Measurements from ENCODE around the gene AGPAT3. TPM values are rescaled to one million over a fixed set of nuclear protein-coding genes. Genes with fewer than 3 reads are reported as not detected.

The AGPAT3 gene
- polyA plus RNA-seq, 2 donors: 15.3 to 18.6 TPM

DNA sequence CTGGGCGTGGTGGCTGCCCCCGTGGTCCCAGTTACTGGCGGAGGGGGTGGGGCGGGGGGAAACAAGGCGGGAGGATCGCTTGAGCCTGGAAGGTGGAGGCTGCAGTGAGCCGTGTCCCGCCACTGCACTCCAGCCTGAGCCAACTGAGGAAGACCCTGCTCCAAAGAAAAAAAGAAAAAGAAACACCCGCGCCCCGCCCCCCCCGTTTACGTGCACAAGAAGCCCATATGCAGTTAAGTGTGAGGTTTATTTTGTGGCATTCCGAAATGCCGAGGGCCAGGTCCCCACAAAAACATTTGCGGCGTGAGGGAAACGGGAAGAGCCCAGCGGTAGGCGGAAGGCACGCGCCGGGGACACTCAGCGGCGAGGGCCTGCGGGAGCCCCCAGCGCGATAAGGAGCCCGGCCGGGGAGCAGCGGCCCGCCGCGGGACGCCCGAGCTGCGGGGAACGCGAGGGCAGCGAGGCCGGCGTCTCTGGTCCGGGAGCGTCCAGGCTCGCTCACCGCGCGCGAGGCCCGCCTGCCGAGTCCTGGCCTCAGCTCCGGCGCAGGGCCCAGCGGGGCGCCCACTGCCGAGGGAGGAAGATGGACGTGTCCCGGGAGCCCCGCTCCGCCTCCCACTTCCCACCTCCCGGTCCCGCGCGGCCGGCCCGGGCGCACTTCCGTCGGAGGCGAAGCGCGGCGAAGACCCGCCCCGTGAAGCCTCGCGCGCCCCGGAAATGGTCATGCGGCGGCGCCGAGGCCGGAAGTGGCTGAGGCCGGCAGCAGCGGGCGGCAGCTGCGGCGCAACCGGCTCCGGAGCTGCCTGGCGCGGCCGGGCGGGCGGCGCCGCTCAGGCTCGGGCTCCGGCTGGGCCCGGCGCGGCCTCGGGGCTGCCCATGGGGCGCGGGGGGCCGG is 146.8 kb downstream of the AGPAT3 start, which contains the start of gene TRAPPC10:
Gene TRAPPC10, plus strand, starts transcription at position 731 of the 895 bp plus-strand sequence. CDS start 185 bp downstream, outside the sequence.
- WGBS, 2 donors: 0% methylated on average over 74 to 107 of the region's 107 CpGs
- Histone ChIP-seq H3K4me3 (ENCODE audit: low read depth in 1 of 2, low read length in 2 of 2) (peak within 1 kb of the TSS; percentile 94 to 96), H3K9me3 (ENCODE audit: control insufficient read depth in 2 of 2, insufficient read depth in 1 of 2, low read depth in 1 of 2, low read length in 1 of 2) (no peaks in the 10 kb centered on the region), H3K27ac (ENCODE audit: low read depth in 2 of 2, low read length in 1 of 2) (peak within 1 kb of the TSS; percentile 96 to 97), H3K36me3 (ENCODE audit: control insufficient read depth in 2 of 2, insufficient read depth in 2 of 2, low read length in 1 of 2) (no peaks in the 10 kb centered on the region), H3K27me3 (ENCODE audit: control insufficient read depth in 1 of 2, insufficient read depth in 2 of 2, low read length in 2 of 2) (no peaks in the 10 kb centered on the region), H3K4me1 (ENCODE audit: control insufficient read depth in 2 of 2, insufficient read depth in 2 of 2, low read length in 1 of 2) (peaks cover 0 to 3% of the 10 kb centered on the region in 2 donors)

DNA sequence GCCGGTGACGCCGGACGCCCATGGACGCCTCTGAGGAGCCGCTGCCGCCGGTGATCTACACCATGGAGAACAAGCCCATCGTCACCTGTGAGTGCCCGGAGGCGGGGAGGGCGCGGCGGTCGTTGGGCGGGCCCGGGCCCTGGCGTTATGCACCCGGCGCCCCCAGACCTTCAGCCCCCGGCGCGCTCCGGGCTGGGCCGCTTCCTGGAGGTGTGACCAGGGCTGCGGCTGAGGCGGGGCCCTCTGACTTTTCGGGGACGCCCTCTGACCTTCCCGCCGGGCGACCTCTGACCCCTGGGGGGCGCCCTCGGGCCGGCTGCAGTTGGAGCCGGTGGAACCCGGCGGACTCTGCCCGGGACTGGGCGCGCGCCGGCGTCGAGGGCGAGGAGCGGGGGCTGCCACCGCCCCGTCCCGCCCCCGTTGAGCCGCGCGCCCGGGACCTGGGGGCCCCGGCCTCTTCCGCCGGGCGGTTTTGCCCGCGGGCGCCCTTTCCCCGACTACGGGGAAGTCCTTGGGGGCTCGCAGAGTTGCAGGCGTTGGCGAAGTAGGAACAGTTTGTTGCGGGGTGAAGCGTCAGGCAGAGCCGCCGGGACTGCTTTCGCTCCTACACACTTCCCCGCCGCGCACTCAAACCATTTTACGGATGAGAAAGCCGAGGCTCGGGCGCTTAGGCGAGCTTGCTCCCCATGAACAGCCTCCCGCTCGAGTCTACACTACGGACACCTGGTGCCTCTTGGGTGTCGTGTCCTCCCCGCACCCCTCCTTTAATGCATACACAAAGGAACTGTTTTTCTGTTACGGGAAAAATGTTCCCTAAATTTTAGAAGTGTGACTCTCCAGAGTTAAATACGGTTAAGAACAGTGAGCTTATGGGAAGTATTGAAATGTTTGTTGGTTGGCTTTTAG is 147.7 kb downstream of the AGPAT3 start:
- no peaks in the 10 kb centered on the region for H3K9me3 ChIP-seq (ENCODE audit: control insufficient read depth in 2 of 2, insufficient read depth in 1 of 2, low read depth in 1 of 2, low read length in 1 of 2)
- no peaks in the 10 kb centered on the region for H3K36me3 ChIP-seq (ENCODE audit: control insufficient read depth in 2 of 2, insufficient read depth in 2 of 2, low read length in 1 of 2)
- H3K4me3 ChIP-seq (ENCODE audit: low read depth in 1 of 2, low read length in 2 of 2): peak overlapping the region; percentile 94 to 96
- H3K4me1 ChIP-seq (ENCODE audit: control insufficient read depth in 2 of 2, insufficient read depth in 2 of 2, low read length in 1 of 2): peaks cover 0 to 3% of the 10 kb centered on the region in 2 donors
- no peaks in the 10 kb centered on the region for H3K27me3 ChIP-seq (ENCODE audit: control insufficient read depth in 1 of 2, insufficient read depth in 2 of 2, low read length in 2 of 2)
- peak overlapping the region; percentile 96 to 97 for H3K27ac ChIP-seq (ENCODE audit: low read depth in 2 of 2, low read length in 1 of 2)
- 0% methylated on average over 54 to 87 of the region's 87 CpGs for WGBS, 2 donors

DNA sequence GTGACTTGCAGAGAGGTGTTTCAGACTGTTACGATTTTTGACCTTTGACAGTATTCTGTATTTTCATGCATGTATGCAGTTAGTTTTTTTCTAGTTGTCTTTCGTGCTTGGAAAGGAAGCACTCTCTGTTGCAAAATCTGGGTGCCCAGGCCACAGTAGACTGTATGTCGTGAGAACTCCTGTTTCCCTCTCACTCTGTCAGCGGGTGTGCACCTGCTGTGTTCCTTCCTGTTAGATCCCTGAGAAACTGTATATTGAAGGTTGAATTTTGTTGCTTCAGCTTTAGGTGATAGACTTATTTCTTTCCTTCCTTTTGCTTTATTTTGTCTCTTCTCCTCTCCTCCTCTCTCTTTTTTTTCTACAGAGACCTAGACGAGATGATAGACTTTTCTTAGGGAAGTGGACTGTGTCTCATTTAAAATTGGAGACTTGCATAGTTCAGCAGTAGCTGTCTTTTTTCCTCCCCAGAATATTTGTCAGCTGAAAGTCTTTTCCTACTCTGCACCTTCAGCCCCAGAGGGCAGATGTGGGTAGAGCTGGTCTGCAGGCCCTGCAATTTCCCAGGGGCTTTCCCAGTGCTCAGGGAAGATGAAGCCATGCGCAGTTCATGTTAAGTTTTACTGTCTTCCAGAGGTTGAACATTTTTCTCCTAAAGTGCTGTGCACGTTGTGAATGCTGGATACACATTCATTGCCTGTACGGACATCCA is 148.5 kb downstream of the AGPAT3 start:
- Histone ChIP-seq H3K9me3 (ENCODE audit: control insufficient read depth in 2 of 2, insufficient read depth in 1 of 2, low read depth in 1 of 2, low read length in 1 of 2) (no peaks in the 10 kb centered on the region), H3K4me1 (ENCODE audit: control insufficient read depth in 2 of 2, insufficient read depth in 2 of 2, low read length in 1 of 2) (peaks cover 0 to 3% of the 10 kb centered on the region in 2 donors), H3K27me3 (ENCODE audit: control insufficient read depth in 1 of 2, insufficient read depth in 2 of 2, low read length in 2 of 2) (no peaks in the 10 kb centered on the region), H3K4me3 (ENCODE audit: low read depth in 1 of 2, low read length in 2 of 2) (peak overlapping the region; percentile 19 to 96), H3K36me3 (ENCODE audit: control insufficient read depth in 2 of 2, insufficient read depth in 2 of 2, low read length in 1 of 2) (no peaks in the 10 kb centered on the region), H3K27ac (ENCODE audit: low read depth in 2 of 2, low read length in 1 of 2) (peak overlapping the region; percentile 35 to 96)
- WGBS, 2 donors: 11 to 15% methylated on average over 8 of the region's 8 CpGs

DNA sequence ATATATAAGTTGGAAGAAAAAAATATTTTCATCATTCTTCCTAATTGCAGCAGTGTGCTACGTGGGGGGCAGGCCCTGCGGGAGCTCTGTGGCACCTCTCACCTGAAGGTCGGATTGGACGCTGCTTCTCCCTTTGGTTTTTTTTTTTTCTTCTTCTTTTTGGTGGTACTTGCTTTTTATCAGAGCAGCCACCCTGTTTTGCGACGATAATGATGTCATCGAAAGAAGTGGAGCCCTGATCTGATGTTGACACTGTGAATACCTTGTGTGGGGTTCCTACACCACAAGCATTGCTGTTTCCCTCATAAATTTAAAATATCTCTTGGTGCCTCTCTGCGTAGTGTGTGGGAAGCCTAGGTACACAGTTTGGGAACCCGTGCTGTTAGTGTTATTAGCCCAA is 152.6 kb downstream of the AGPAT3 start:
- H3K4me3 ChIP-seq (ENCODE audit: low read depth in 1 of 2, low read length in 2 of 2): no peak overlapping the region
- no peaks in the 10 kb centered on the region for H3K36me3 ChIP-seq (ENCODE audit: control insufficient read depth in 2 of 2, insufficient read depth in 2 of 2, low read length in 1 of 2)
- no peaks in the 10 kb centered on the region for H3K9me3 ChIP-seq (ENCODE audit: control insufficient read depth in 2 of 2, insufficient read depth in 1 of 2, low read depth in 1 of 2, low read length in 1 of 2)
- 91 to 93% methylated on average over 9 of the region's 9 CpGs for WGBS, 2 donors
- H3K4me1 ChIP-seq (ENCODE audit: control insufficient read depth in 2 of 2, insufficient read depth in 2 of 2, low read length in 1 of 2): peaks cover 0 to 3% of the 10 kb centered on the region in 2 donors
- H3K27ac ChIP-seq (ENCODE audit: low read depth in 2 of 2, low read length in 1 of 2): no peak overlapping the region
- no peaks in the 10 kb centered on the region for H3K27me3 ChIP-seq (ENCODE audit: control insufficient read depth in 1 of 2, insufficient read depth in 2 of 2, low read length in 2 of 2)

DNA sequence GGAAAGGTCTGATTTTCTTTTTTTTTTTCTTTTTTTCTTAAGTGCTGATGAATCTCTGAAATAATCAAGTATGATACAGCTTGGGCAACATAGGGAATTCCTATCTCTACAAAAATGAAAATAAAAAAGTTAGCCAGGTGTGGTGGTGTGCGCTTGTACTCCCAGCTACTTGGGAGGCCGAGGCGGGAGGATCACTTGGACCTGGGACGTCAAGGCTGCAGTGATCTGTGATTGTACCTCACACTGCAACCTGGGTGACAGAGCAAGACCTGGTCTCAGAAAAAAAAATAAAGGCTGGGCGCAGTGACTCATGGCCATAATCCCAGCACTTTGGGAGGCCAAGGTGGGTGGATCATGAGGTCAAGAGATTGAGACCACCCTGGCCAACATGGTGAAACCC is 153.1 kb downstream of the AGPAT3 start:
- Histone ChIP-seq H3K27me3 (ENCODE audit: control insufficient read depth in 1 of 2, insufficient read depth in 2 of 2, low read length in 2 of 2) (no peaks in the 10 kb centered on the region), H3K4me1 (ENCODE audit: control insufficient read depth in 2 of 2, insufficient read depth in 2 of 2, low read length in 1 of 2) (peaks cover 0 to 3% of the 10 kb centered on the region in 2 donors), H3K27ac (ENCODE audit: low read depth in 2 of 2, low read length in 1 of 2) (no peak overlapping the region), H3K9me3 (ENCODE audit: control insufficient read depth in 2 of 2, insufficient read depth in 1 of 2, low read depth in 1 of 2, low read length in 1 of 2) (no peaks in the 10 kb centered on the region), H3K36me3 (ENCODE audit: control insufficient read depth in 2 of 2, insufficient read depth in 2 of 2, low read length in 1 of 2) (no peaks in the 10 kb centered on the region), H3K4me3 (ENCODE audit: low read depth in 1 of 2, low read length in 2 of 2) (no peak overlapping the region)
- WGBS, 2 donors: 94 to 95% methylated on average over 5 of the region's 5 CpGs

DNA sequence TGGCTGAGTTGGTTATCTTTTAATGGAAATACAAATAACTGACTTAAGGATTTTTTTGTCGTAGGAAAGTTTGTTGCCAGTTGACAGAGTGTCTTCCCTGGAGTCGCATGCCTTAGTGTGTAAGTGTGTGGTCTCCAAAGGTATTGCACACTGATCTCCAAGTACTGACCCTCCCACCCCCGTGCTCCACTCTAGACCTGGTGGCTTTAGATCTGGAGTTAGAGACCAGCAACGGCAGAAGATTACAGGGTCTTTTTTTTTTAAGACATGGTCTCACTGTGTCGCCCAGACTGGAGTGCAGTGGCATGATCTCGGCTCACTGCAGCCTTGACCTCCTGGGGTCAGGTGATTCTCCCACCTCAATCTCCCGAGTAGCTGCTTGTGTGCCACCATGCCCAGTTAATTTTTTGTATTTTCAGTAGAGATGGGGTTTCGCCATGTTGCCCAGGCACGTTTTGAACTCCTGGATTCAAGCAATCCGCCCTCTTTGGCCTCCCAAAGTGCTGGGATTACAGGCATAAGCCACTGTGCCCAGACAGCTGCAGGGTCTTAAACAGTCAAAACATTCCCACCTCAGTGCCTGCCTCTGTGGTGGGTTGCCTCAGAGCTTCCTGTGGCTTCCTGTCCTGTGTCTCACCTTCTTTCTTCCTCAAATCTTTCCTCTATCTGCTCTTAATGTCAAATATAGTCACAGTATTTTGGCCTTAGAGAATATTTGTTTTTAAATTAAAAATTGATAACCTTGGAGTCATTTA is 154.0 kb downstream of the AGPAT3 start:
- H3K4me1 ChIP-seq (ENCODE audit: control insufficient read depth in 2 of 2, insufficient read depth in 2 of 2, low read length in 1 of 2): no peaks in the 10 kb centered on the region
- no peaks in the 10 kb centered on the region for H3K36me3 ChIP-seq (ENCODE audit: control insufficient read depth in 2 of 2, insufficient read depth in 2 of 2, low read length in 1 of 2)
- H3K4me3 ChIP-seq (ENCODE audit: low read depth in 1 of 2, low read length in 2 of 2): no peak overlapping the region
- 80 to 84% methylated on average over 10 of the region's 10 CpGs for WGBS, 2 donors
- H3K27me3 ChIP-seq (ENCODE audit: control insufficient read depth in 1 of 2, insufficient read depth in 2 of 2, low read length in 2 of 2): no peaks in the 10 kb centered on the region
- H3K9me3 ChIP-seq (ENCODE audit: control insufficient read depth in 2 of 2, insufficient read depth in 1 of 2, low read depth in 1 of 2, low read length in 1 of 2): no peaks in the 10 kb centered on the region
- H3K27ac ChIP-seq (ENCODE audit: low read depth in 2 of 2, low read length in 1 of 2): no peak overlapping the region

DNA sequence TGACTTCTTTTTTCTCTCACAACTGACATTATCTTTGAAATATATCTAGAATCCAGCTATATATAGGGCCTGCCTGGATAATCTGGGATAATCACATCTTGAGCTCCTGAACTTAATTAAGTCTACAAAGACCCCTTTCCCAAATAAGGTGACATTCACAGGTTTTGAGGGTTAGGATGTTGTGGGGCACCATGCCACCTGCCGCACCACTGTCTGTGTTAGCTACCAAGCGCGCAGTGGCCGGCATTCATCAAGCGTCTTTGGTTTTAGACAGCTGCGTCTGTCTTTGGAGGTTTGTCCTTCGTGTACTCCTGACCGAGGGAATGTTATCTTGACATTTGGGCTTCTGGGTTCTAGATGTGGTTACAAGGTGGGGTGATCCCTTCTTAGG is 154.5 kb downstream of the AGPAT3 start:
- Histone ChIP-seq H3K27me3 (ENCODE audit: control insufficient read depth in 1 of 2, insufficient read depth in 2 of 2, low read length in 2 of 2) (no peaks in the 10 kb centered on the region), H3K4me3 (ENCODE audit: low read depth in 1 of 2, low read length in 2 of 2) (no peak overlapping the region), H3K36me3 (ENCODE audit: control insufficient read depth in 2 of 2, insufficient read depth in 2 of 2, low read length in 1 of 2) (no peaks in the 10 kb centered on the region), H3K4me1 (ENCODE audit: control insufficient read depth in 2 of 2, insufficient read depth in 2 of 2, low read length in 1 of 2) (no peaks in the 10 kb centered on the region), H3K9me3 (ENCODE audit: control insufficient read depth in 2 of 2, insufficient read depth in 1 of 2, low read depth in 1 of 2, low read length in 1 of 2) (no peaks in the 10 kb centered on the region), H3K27ac (ENCODE audit: low read depth in 2 of 2, low read length in 1 of 2) (no peak overlapping the region)
- 95 to 98% methylated on average over 8 of the region's 8 CpGs for WGBS, 2 donors

DNA sequence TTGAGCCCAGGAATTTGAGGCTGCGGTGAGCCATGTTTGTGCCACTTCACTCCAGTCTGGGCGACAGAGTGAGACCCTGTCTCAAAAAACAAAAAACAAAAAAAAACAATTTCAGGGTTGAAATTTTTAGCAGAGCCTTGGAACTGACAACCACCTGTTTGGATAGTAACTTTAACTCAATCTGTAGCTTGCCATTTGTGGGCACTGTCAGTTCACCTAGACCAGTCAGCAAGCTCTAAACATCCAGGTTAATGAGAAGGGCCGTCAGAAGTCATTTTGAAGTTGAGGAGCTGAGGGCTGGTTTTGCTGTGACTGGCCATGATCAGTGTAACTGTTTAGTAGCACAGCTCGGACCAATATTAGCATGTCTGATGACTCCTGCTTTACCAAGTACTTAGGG is 155.5 kb downstream of the AGPAT3 start:
- WGBS, 2 donors: 84 to 86% methylated on average over 4 of the region's 4 CpGs
- no peak overlapping the region for H3K27ac ChIP-seq (ENCODE audit: low read depth in 2 of 2, low read length in 1 of 2)
- no peaks in the 10 kb centered on the region for H3K36me3 ChIP-seq (ENCODE audit: control insufficient read depth in 2 of 2, insufficient read depth in 2 of 2, low read length in 1 of 2)
- no peak overlapping the region for H3K4me3 ChIP-seq (ENCODE audit: low read depth in 1 of 2, low read length in 2 of 2)
- H3K27me3 ChIP-seq (ENCODE audit: control insufficient read depth in 1 of 2, insufficient read depth in 2 of 2, low read length in 2 of 2): no peaks in the 10 kb centered on the region
- H3K4me1 ChIP-seq (ENCODE audit: control insufficient read depth in 2 of 2, insufficient read depth in 2 of 2, low read length in 1 of 2): peaks cover 3% of the 10 kb centered on the region in 2 donors
- H3K9me3 ChIP-seq (ENCODE audit: control insufficient read depth in 2 of 2, insufficient read depth in 1 of 2, low read depth in 1 of 2, low read length in 1 of 2): no peaks in the 10 kb centered on the region

All from esophagus (tissue), 2 donors.